ENCODE data around the gene ANGPTL2. TPM values are rescaled to one million over a fixed set of nuclear protein-coding genes. Genes with fewer than 3 reads are reported as not detected.

Gene ANGPTL2
- total RNA-seq, 2 donors from 2014 or later, result 18.6 to 49.1 TPM

DNA sequence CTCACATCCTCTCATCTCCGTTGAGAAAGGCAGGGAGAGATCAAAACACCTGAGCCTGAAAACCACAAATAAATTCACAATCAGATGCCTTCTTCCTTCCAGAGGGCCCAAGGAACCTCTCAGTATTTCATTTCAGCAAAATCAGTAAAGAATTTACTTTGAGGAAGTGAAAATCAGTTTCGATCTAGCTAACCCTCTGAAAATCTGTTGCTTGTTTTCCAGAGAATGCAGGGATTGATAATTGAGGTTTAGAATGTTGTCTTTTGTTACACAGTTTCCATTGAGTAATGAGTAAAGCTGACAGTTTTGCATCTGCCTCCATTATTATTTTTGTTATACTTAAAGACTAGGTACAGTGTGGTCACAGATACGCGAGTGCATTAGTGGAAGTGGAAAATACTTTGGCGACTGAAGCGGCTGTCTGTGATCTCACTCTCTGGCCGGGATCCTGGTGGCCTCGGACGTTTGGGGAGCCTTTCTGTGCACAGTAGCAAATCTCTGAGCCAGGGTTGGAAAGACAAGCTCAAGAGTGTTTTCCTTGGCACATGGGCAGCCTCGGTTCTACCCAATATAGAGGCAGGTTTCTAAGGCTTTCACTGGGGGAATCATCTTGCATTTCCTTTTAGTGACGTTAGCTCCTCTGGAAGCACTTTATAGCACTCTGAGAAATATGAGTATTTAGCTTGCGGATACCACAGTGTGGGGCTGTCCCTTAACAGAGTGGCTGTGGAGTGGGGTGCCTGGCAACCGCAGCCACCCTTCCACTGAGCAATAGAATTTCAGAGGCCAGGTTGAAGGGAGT is 32.2 kb upstream of the ANGPTL2 start:
- peaks cover 8 to 21% of the 10 kb centered on the region in 2 donors for H3K4me1 ChIP-seq (ENCODE audit: control insufficient read depth in 1 of 2, low read depth in 2 of 2)
- ATAC-seq (ENCODE audit: insufficient number of reproducible peaks, low FRiP score, low read depth), result peak; percentile 83
- peak overlapping the region; percentile 8 to 22 for H3K27ac ChIP-seq
- H3K36me3 ChIP-seq, result no peaks in the 10 kb centered on the region
- H3K4me3 ChIP-seq, result peak overlapping the region; percentile 45
- DNase-seq (ENCODE audit: low spot score), result peak; percentile 62
- TF ChIP-seq, protein P1, sequence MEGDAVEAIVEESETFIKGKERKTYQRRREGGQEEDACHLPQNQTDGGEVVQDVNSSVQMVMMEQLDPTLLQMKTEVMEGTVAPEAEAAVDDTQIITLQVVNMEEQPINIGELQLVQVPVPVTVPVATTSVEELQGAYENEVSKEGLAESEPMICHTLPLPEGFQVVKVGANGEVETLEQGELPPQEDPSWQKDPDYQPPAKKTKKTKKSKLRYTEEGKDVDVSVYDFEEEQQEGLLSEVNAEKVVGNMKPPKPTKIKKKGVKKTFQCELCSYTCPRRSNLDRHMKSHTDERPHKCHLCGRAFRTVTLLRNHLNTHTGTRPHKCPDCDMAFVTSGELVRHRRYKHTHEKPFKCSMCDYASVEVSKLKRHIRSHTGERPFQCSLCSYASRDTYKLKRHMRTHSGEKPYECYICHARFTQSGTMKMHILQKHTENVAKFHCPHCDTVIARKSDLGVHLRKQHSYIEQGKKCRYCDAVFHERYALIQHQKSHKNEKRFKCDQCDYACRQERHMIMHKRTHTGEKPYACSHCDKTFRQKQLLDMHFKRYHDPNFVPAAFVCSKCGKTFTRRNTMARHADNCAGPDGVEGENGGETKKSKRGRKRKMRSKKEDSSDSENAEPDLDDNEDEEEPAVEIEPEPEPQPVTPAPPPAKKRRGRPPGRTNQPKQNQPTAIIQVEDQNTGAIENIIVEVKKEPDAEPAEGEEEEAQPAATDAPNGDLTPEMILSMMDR (IDR thresholded peaks at IDR 0.05), result no peak
- H3K9me3 ChIP-seq, result no peaks in the 10 kb centered on the region
- no peaks in the 10 kb centered on the region for H3K27me3 ChIP-seq (replicated peaks; ENCODE audit: insufficient read depth)

DNA sequence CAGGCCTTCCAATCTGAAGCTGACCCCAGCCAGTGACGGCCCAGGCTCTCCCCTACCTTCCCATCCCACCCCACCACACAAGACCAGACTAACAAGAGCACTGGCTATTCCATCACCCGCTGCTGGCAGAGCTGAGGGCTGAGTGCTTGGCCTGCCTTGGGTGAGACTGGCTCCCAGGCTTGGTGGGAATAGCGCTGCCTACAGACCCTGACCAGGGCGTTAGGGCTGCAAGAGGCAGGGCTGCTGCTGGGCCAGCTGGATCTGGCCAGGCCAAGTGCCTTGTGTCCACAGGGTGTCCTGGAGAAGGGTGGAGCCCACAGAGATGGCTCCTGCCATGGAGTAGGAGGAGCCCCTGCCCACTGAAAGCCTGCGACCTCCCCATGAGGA is 31.6 kb upstream of the ANGPTL2 start:
- peak overlapping the region; percentile 45 for H3K4me3 ChIP-seq
- peak overlapping the region; percentile 8 to 22 for H3K27ac ChIP-seq
- H3K4me1 ChIP-seq (ENCODE audit: control insufficient read depth in 1 of 2, low read depth in 2 of 2), result peaks cover 8 to 21% of the 10 kb centered on the region in 2 donors
- ATAC-seq (ENCODE audit: insufficient number of reproducible peaks, low FRiP score, low read depth) (no peak), DNase-seq (ENCODE audit: low spot score) (no peak)
- H3K36me3 ChIP-seq, result no peaks in the 10 kb centered on the region
- TF ChIP-seq, protein P1 (IDR thresholded peaks at IDR 0.05), result no peak
- H3K27me3 ChIP-seq (replicated peaks; ENCODE audit: insufficient read depth), result no peaks in the 10 kb centered on the region
- H3K9me3 ChIP-seq, result no peaks in the 10 kb centered on the region

GRCh38 chr9:127153501-127153900 is 31.1 kb upstream of the ANGPTL2 start:
- no peak for ATAC-seq (ENCODE audit: insufficient number of reproducible peaks, low FRiP score, low read depth)
- TF ChIP-seq, protein P1 (IDR thresholded peaks at IDR 0.05), result no peak
- Histone ChIP-seq H3K4me3 (no peak overlapping the region), H3K9me3 (no peaks in the 10 kb centered on the region), H3K27me3 (replicated peaks; ENCODE audit: insufficient read depth) (no peaks in the 10 kb centered on the region), H3K36me3 (no peaks in the 10 kb centered on the region), H3K4me1 (ENCODE audit: control insufficient read depth in 1 of 2, low read depth in 2 of 2) (peaks cover 8 to 21% of the 10 kb centered on the region in 2 donors), H3K27ac (no peak overlapping the region)
- no peak for DNase-seq (ENCODE audit: low spot score)

DNA sequence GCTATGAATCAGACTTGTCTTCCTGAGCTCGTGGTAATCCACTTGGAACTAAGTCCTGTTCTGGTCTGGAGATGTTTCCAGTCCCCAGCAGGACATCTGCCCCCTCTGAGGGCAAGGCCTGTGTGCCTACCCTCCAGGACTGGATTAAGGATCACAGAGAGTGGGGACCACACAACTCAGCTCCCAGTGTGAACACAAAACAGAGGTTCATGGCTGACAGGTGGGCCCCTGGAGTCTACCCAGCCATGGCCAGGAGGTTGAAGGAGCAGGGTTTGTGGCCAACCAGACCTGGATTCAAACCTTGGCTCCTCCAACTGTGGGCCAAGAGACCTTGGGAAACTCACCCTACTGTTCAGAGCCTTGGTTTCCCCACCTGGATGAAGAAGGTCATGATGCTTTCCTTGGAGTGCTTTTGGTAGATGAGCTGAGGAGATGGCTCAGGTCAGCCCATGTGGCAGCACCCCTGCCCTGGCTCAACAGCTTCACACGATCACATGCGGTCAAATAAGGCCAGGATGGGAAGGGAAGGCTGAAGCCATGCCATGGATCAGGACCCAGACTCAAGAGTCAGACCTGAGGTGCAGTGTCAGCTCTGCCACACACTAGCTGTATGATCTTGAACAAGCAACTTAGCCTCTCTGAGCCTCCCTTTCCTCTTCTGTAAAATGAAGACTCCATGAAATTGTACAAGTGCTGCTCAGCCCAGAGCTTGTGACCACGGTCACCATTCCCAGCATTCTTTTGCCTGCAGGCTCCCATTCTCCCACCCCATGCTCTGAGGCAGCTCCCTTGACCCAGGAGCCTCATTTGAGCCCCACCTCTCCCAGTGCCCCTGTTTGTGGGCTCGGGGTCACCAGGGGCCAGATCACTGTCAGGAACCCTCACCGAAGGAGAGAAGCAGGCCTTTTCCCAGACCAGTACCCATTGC is 27.3 kb upstream of the ANGPTL2 start:
- no peak for ATAC-seq (ENCODE audit: insufficient number of reproducible peaks, low FRiP score, low read depth)
- Histone ChIP-seq H3K4me1 (ENCODE audit: control insufficient read depth in 1 of 2, low read depth in 2 of 2) (peaks cover 4 to 12% of the 10 kb centered on the region in 2 donors), H3K9me3 (no peaks in the 10 kb centered on the region), H3K27me3 (replicated peaks; ENCODE audit: insufficient read depth) (no peaks in the 10 kb centered on the region), H3K4me3 (no peak overlapping the region), H3K27ac (no peak overlapping the region), H3K36me3 (no peaks in the 10 kb centered on the region)
- TF ChIP-seq, protein P1 (IDR thresholded peaks at IDR 0.05), result no peak
- no peak for DNase-seq (ENCODE audit: low spot score)

DNA sequence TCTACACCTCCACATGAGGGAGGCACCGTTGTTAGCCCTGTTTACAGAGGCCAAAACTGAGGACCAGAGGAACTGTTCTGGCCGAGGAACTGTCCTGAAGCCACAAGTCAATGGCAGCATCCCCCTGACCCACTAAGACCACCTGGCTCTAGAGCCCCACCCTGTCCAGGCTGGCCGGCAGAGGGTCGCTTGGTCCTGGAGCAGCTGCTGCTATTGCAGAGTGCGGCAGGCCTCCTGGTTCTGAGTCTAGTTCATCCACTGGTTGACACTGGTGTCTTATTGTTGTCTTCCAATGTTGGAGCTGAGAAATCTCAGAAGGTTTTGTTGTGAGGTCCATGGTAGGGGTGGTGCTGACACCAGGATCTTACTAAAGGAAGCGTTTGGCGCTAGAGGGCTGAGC is 26.6 kb upstream of the ANGPTL2 start:
- peaks cover 1 to 5% of the 10 kb centered on the region in 2 donors for H3K4me1 ChIP-seq (ENCODE audit: control insufficient read depth in 1 of 2, low read depth in 2 of 2)
- TF ChIP-seq, protein P1 (IDR thresholded peaks at IDR 0.05), result no peak
- no peaks in the 10 kb centered on the region for H3K27me3 ChIP-seq (replicated peaks; ENCODE audit: insufficient read depth)
- no peak overlapping the region for H3K4me3 ChIP-seq
- H3K9me3 ChIP-seq, result no peaks in the 10 kb centered on the region
- no peak overlapping the region for H3K27ac ChIP-seq
- DNase-seq (ENCODE audit: low spot score) (no peak), ATAC-seq (ENCODE audit: insufficient number of reproducible peaks, low FRiP score, low read depth) (no peak)
- H3K36me3 ChIP-seq, result no peaks in the 10 kb centered on the region

All from thoracic aorta (tissue), 2 donors.